HG02759 (cell line): ENCODE measurements around the gene TRDMT1.
"Not testable (repeated sequence)": the region's sequence is repeated elsewhere in the genome, so short reads cannot be mapped to it uniquely, and the experiment has no call there.

Experiments used
- ATAC-seq: cut with Tn5 transposase; IDR thresholded peaks from one replicate; pipeline ENCODE4 v1.9.1; 2021; ENCODE audit warnings: mild to moderate bottlenecking, moderate library complexity; ENCODE audit not compliant: unreplicated experiment

TRDMT1 gene

GRCh38 chr10:17141504-17142229, 59.8 kb downstream of the TRDMT1 start:
- no peak for ATAC-seq

- ATAC-seq, result no peak
These were observed 61.1 kb downstream of the TRDMT1 start for GRCh38 chr10:17140386-17140761.

GRCh38 chr10:17138460-17139042, 62.9 kb downstream of the TRDMT1 start:
- no peak for ATAC-seq

GRCh38 chr10:17134737-17135260, 66.7 kb downstream of the TRDMT1 start:
- ATAC-seq, result no peak

GRCh38 chr10:17134282-17134681, 67.2 kb downstream of the TRDMT1 start:
- no peak for ATAC-seq

GRCh38 chr10:17129741-17130140, 71.7 kb downstream of the TRDMT1 start, which contains the start of gene CUBN:
Gene CUBN (minus strand): TSS chr10:17129811. CDS start chr10:17129765, 46 bp downstream.
- no peak for ATAC-seq

GRCh38 chr10:17128261-17128660, 73.2 kb downstream of the TRDMT1 start:
- no peak for ATAC-seq

GRCh38 chr10:17126327-17126726, 75.1 kb downstream of the TRDMT1 start:
- ATAC-seq, result no peak

GRCh38 chr10:17125206-17125893, 76.1 kb downstream of the TRDMT1 start:
- ATAC-seq, result no peak

- ATAC-seq, result no peak
These were observed 77.5 kb downstream of the TRDMT1 start for GRCh38 chr10:17123961-17124360.

GRCh38 chr10:17122726-17123661, 78.5 kb downstream of the TRDMT1 start:
- no peak for ATAC-seq

- ATAC-seq, result no peak
These were observed 79.4 kb downstream of the TRDMT1 start for GRCh38 chr10:17122052-17122451.

- ATAC-seq, result no peak
These were observed 80.8 kb downstream of the TRDMT1 start for GRCh38 chr10:17120694-17121093.

- no peak for ATAC-seq
These were observed 81.6 kb downstream of the TRDMT1 start for GRCh38 chr10:17119845-17120244.

GRCh38 chr10:17116193-17116592, 85.3 kb downstream of the TRDMT1 start:
- ATAC-seq, result no peak

- no peak for ATAC-seq
These were observed 85.8 kb downstream of the TRDMT1 start for GRCh38 chr10:17115683-17116082.

GRCh38 chr10:17114878-17115444, 86.5 kb downstream of the TRDMT1 start:
- not testable (repeated sequence) for ATAC-seq

- no peak for ATAC-seq
These were observed 87.5 kb downstream of the TRDMT1 start for GRCh38 chr10:17113889-17114540.

GRCh38 chr10:17113346-17113745, 88.1 kb downstream of the TRDMT1 start:
- no peak for ATAC-seq

- no peak for ATAC-seq
These were observed 88.9 kb downstream of the TRDMT1 start for GRCh38 chr10:17112566-17112965.
